GM10847 (cell line): ENCODE data around the gene DNAJC4.

Source experiments
- POLR2A ChIP-seq: IDR thresholded peaks from 2 replicates; pipeline ENCODE4 v1.6.1; 2011; ENCODE audit not compliant: insufficient read length; ENCODE audit errors: extremely low read depth

Gene DNAJC4

GRCh38 chr11:64265176-64266160, 35.1 kb downstream of the DNAJC4 start:
- no peak for TF ChIP-seq POLR2A

GRCh38 chr11:64266339-64266738, 36.0 kb downstream of the DNAJC4 start:
- TF ChIP-seq POLR2A: no peak

- no peak for TF ChIP-seq POLR2A
These were observed 37.0 kb downstream of the DNAJC4 start for GRCh38 chr11:64267207-64267945.

- TF ChIP-seq POLR2A: no peak
These were observed 37.9 kb downstream of the DNAJC4 start for GRCh38 chr11:64268025-64268892.

- no peak for TF ChIP-seq POLR2A
These were observed 38.7 kb downstream of the DNAJC4 start for GRCh38 chr11:64268893-64269539.

- peak; percentile 83 for TF ChIP-seq POLR2A
These were observed 39.3 kb downstream of the DNAJC4 start for GRCh38 chr11:64269540-64270220.

- TF ChIP-seq POLR2A: no peak
These were observed 44.9 kb downstream of the DNAJC4 start for GRCh38 chr11:64275031-64275800.

GRCh38 chr11:64275841-64276240, 45.5 kb downstream of the DNAJC4 start:
- TF ChIP-seq POLR2A: no peak

GRCh38 chr11:64276653-64277431, 46.5 kb downstream of the DNAJC4 start:
- TF ChIP-seq POLR2A: no peak

GRCh38 chr11:64278576-64279190, 48.3 kb downstream of the DNAJC4 start:
- TF ChIP-seq POLR2A: no peak

- no peak for TF ChIP-seq POLR2A
These were observed 51.8 kb downstream of the DNAJC4 start for GRCh38 chr11:64281957-64282770.
